Prostate gland (tissue), 2 donors: Measurements from ENCODE around the gene RAB28. TPM values are rescaled to one million over a fixed set of nuclear protein-coding genes. Genes with fewer than 3 reads are reported as not detected.
A peak's percentile ranks its signal among the peaks of the same experiment; 100 is the strongest.

ENCODE experiments used
- DNase-seq: peaks from one replicate; pipeline ENCODE4 v3.0.0-alpha.2; 2019; ENCODE audit warnings: low spot score
- H3K27ac ChIP-seq, 2 donors: fragments of 200-600 bp; sonication (generic); 2 replicates each; pipeline ENCODE4 v1.5.1; 2017 to 2019
- H3K27me3 ChIP-seq: fragments of 200-600 bp; sonication (generic); replicated peaks from 2 replicates; pipeline ENCODE4 v1.5.1; 2019; ENCODE audit not compliant: insufficient read depth
- H3K36me3 ChIP-seq, 2 donors: fragments of 200-600 bp; sonication (generic); 1 replicate in 1 of 2; 2 replicates in 1 of 2; pipeline versions ENCODE4 v1.5.1 to v1.8.1; 2017 to 2019
- H3K4me1 ChIP-seq: fragments of 200-600 bp; sonication (generic); replicated peaks from 2 replicates; pipeline ENCODE4 v1.5.1; 2019
- H3K4me3 ChIP-seq, 2 donors: fragments of 200-600 bp; sonication (generic); 2 replicates each; pipeline ENCODE4 v1.5.1; 2017 to 2019
- H3K9me3 ChIP-seq: fragments of 200-600 bp; sonication (generic); 2 replicates; pipeline ENCODE4 v1.5.1; 2017
- CTCF ChIP-seq, 4 experiments: fragments of 200-600 bp in 2 of 4; fragments of 450-650 bp in 2 of 4; sonication (generic) in 2 of 4; IDR thresholded peaks; 1 replicate in 3 of 4; 2 replicates in 1 of 4; pipeline ENCODE4 v1.5.1; 2016 to 2019; ENCODE audit warnings: antibody characterized with exemption in 4 of 4, mild to moderate bottlenecking in 2 of 4, moderate library complexity in 2 of 4
- POLR2A ChIP-seq: fragments of 450-650 bp; IDR thresholded peaks from one replicate; pipeline ENCODE4 v1.6.1; 2016; ENCODE audit warnings: antibody characterized with exemption, mild to moderate bottlenecking
- POLR2AphosphoS5 ChIP-seq: sonication (generic); formaldehyde crosslinking; IDR thresholded peaks from one replicate; pipeline ENCODE4 v1.6.1; 2017; ENCODE audit warnings: antibody characterized with exemption
- WGBS: methylation state at CpG from one replicate; pipeline ENCODE4 v1.1.5; 2018; 5-methylcytosine and 5-hydroxymethylcytosine counted together
- intact Hi-C: fragments of 100-400 bp; cut with DNase I; formaldehyde crosslinking; loops from one replicate; pipeline ENCODE4 v1.14.2; 2022
- total RNA-seq, 2 donors: library from RNA; depleted of rRNA; stranded (reverse); fragments of >200 nt; gene quantifications; one replicate each; pipeline ENCODE4 v1.1.0, GENCODE V29; 2016

RAB28 gene
- total RNA-seq, 2 donors from 2014 or later = 19.7 to 21.4 TPM

- Histone ChIP-seq H3K4me3 (no peak overlapping the region), H3K27me3 (no peaks in the 10 kb centered on the region), H3K9me3 (no peaks in the 10 kb centered on the region), H3K4me1 (no peaks in the 10 kb centered on the region), H3K27ac (no peak overlapping the region), H3K36me3 (no peaks in the 10 kb centered on the region)
- TF ChIP-seq POLR2A (no peak), POLR2AphosphoS5 (no peak), CTCF (IDR thresholded peaks at IDR 0.05) (no peak)
- DNase-seq = no peak
- 85% methylated on average over 3 of the region's 3 CpGs for WGBS
- intact Hi-C loops = no loop called here
These were observed 135.9 kb downstream of the RAB28 start for GRCh38 chr4:13348216-13348615.

- intact Hi-C loops = no loop called here
These were observed 136.5 kb downstream of the RAB28 start for GRCh38 chr4:13347517-13348125.

DNA sequence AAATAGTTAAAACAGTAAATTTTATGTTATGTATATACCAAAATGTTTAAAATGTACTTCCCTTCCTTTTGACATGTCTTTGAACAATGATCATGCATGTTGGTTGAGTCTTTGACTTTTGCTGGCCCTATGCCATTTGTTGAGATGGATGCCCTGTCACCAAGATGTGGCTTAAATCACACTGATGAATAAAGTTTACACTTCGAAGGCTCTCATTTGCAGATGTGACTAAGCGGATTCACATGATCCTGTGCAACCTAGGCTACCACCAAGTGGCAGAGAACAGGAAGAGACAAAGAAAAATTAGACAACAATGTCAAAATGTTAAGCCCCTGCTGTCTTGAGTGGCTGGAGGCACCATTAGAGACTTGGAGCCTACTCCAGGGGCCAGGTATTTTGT is 139.9 kb downstream of the RAB28 start:
- Histone ChIP-seq H3K36me3 (no peaks in the 10 kb centered on the region), H3K4me1 (no peaks in the 10 kb centered on the region), H3K9me3 (no peaks in the 10 kb centered on the region), H3K27ac (no peak overlapping the region), H3K27me3 (no peaks in the 10 kb centered on the region), H3K4me3 (no peak overlapping the region)
- intact Hi-C loops = no loop called here
- whole genome bisulfite sequencing = 81% methylated on average over 2 of the region's 2 CpGs
- no peak for TF ChIP-seq CTCF (IDR thresholded peaks at IDR 0.05)
- TF ChIP-seq POLR2A = no peak
- no peak for TF ChIP-seq POLR2AphosphoS5
- no peak for DNase-seq

More at GRCh38 chr4:13347517-13348125, 136.5 kb downstream of the RAB28 start:
- no peaks in the 10 kb centered on the region for H3K36me3 ChIP-seq
- H3K4me1 ChIP-seq = no peaks in the 10 kb centered on the region
- H3K27ac ChIP-seq = no peak overlapping the region
- H3K4me3 ChIP-seq = no peak overlapping the region
- no peaks in the 10 kb centered on the region for H3K27me3 ChIP-seq
- H3K9me3 ChIP-seq = no peaks in the 10 kb centered on the region
- 72% methylated on average over 4 of the region's 4 CpGs for WGBS
- no peak for DNase-seq
- no peak for TF ChIP-seq CTCF (IDR thresholded peaks at IDR 0.05)
- no peak for TF ChIP-seq POLR2A
- TF ChIP-seq POLR2AphosphoS5 = no peak

DNA sequence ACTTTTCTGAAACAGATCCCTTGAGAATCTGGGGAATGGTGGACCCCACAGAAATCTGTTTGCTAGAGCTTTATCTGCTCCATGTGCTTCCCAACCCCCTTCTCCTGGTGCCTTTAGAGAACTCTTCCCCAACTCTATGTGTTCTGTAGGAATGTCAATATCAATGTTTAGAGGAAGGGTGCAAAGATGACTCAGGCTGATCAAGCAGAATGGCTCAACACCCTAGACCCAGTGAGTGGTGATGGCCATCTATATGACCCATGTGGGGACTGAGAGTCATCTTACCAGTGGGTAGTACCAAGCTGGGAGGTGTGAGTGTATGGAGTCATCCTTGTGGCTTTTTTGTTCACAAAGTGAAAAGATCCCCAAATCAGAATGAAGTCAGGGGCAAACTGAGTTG is 143.5 kb downstream of the RAB28 start:
- no peaks in the 10 kb centered on the region for H3K27me3 ChIP-seq
- no peaks in the 10 kb centered on the region for H3K36me3 ChIP-seq
- H3K27ac ChIP-seq = no peak overlapping the region
- no peaks in the 10 kb centered on the region for H3K4me1 ChIP-seq
- TF ChIP-seq CTCF (IDR thresholded peaks at IDR 0.05) (no peak), POLR2A (no peak), POLR2AphosphoS5 (no peak)
- intact Hi-C loops = no loop called here
- H3K9me3 ChIP-seq = no peaks in the 10 kb centered on the region
- no peak overlapping the region for H3K4me3 ChIP-seq
- no peak for DNase-seq

DNA sequence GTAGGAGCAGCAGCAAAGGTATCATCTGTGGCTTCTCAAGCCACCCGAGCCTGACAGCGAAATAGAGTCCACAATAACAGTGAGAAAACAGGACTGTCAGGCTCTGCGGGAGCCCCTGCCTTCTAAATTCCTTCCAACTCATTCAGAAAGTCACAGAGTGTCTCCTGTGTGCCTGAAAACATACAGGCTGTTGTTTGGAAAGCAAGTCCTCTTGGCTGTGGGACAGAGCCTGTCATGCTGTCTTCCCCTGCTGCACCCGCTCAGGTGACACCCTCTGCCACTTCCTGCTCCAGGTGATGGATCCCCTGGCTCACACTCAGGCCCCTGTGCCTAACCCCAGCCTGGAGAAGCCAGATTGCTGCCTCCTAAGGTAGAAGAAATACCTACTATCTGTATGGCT is 152.3 kb downstream of the RAB28 start:
- intact Hi-C loops = no loop called here
- Histone ChIP-seq H3K27me3 (no peaks in the 10 kb centered on the region), H3K36me3 (no peaks in the 10 kb centered on the region), H3K27ac (no peak overlapping the region), H3K9me3 (no peaks in the 10 kb centered on the region), H3K4me3 (no peak overlapping the region), H3K4me1 (no peaks in the 10 kb centered on the region)
- WGBS = 15% methylated on average over 4 of the region's 4 CpGs
- TF ChIP-seq POLR2A (no peak), POLR2AphosphoS5 (peak; percentile 34), CTCF (IDR thresholded peaks at IDR 0.05) (no peak)
- peak; percentile 42 for DNase-seq
